ENCODE data around the gene MYO18A.

The MYO18A gene

DNA sequence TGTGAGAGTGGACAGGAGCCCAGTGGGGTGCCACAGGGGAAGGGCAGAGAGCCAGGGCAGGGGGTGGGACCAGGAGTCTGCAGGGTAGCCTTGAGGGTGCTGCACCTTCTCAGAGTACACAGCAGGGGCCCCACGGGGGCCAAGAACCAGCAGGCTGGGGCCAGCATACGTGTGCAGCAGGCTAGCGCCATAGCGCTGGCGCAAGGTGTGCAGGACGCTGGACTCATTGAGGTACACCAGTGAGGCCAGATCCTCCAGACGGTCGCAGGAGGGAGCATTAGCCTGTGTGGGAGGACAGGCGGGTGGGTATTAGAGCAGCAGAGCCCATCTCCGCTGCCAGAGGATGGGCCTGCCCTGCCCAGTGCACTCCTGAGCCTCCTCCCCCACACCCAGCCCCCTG is 58.8 kb downstream of the MYO18A start:
- no peak overlapping the region for H3K23ac ChIP-seq (ENCODE audit: low read depth, low read length, poor library complexity)
- no CpG with 5 or more reads among the region's 10 CpGs for WGBS, 2 donors (ENCODE audit: extremely low coverage in 2 of 2, insufficient read length in 2 of 2, insufficient replicate concordance in 1 of 2)
- no peak overlapping the region for H2BK120ac ChIP-seq (ENCODE audit: low read depth, low read length)

DNA sequence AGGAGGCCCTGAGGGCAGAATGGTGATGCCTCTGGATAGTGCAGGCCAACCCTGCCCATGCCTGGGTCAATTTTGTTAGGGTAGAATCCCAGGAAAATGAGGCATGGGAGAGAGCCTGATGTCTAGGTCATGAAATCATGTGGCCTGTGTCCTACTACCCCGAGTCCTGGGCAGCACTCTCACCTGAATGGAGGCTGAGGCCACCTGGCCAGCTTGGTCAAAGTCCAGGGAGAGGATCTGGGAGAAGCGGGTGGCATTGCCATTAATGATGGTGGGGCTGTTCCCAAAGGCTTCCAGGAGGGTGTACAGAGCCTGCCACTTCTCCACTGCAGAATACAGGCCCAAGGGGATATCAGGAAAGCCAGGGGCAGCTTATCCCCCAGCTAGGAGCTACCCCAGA is 59.8 kb downstream of the MYO18A start:
- Histone ChIP-seq H2BK5ac (ENCODE audit: low read length) (no peak overlapping the region), H3K9me3 (replicated peaks in 1 of 2; ENCODE audit: control insufficient read depth in 2 of 2, insufficient read depth in 1 of 2, low read depth in 1 of 2, low read length in 2 of 2) (peaks cover 0 to 2% of the 10 kb centered on the region in 2 donors), H3K23ac (ENCODE audit: low read depth, low read length, poor library complexity) (no peak overlapping the region), H3K36me3 (replicated peaks in 1 of 2; ENCODE audit: control insufficient read depth in 2 of 2, insufficient read depth in 2 of 2, low read length in 2 of 2) (peaks cover 5 to 27% of the 10 kb centered on the region in 2 donors), H3K79me1 (ENCODE audit: low read depth, low read length) (no peaks in the 10 kb centered on the region), H3K9ac (ENCODE audit: low read depth, low read length, poor library complexity) (no peak overlapping the region), H3K14ac (ENCODE audit: low read length) (no peak overlapping the region), H2BK15ac (ENCODE audit: low read length) (no peak overlapping the region), H2BK120ac (ENCODE audit: low read depth, low read length) (no peak overlapping the region), H3K27ac (replicated peaks; ENCODE audit: low read length) (no peak overlapping the region), H3K4ac (ENCODE audit: low read length) (no peak overlapping the region), H3K4me3 (ENCODE audit: low read length in 2 of 2) (no peak overlapping the region), H2AFZ (ENCODE audit: low read length) (no peak overlapping the region), H3K27me3 (ENCODE audit: control insufficient read depth in 3 of 3, insufficient read depth in 3 of 3, low read depth in 1 of 3, low read length in 3 of 3) (no peaks in the 10 kb centered on the region), H3K4me1 (ENCODE audit: control insufficient read depth in 2 of 2, insufficient read depth in 1 of 2, low read depth in 1 of 2, low read length in 2 of 2) (peaks cover 9 to 13% of the 10 kb centered on the region in 2 donors), H4K8ac (ENCODE audit: low read depth, low read length) (no peak overlapping the region), H3K18ac (ENCODE audit: low read length) (no peak overlapping the region), H3K4me2 (ENCODE audit: insufficient read depth, low read length, poor library complexity, severe bottlenecking) (no peak overlapping the region), H2BK12ac (ENCODE audit: low read length) (no peak overlapping the region), H4K91ac (ENCODE audit: low read depth, low read length, poor library complexity) (no peak overlapping the region), H2AK5ac (ENCODE audit: low read depth, low read length) (no peak overlapping the region)
- no peak for DNase-seq (ENCODE audit: low spot score)
- WGBS, 2 donors (ENCODE audit: extremely low coverage in 2 of 2, insufficient read length in 2 of 2, insufficient replicate concordance in 1 of 2) = no CpG with 5 or more reads among the region's 2 CpGs

More for the DNA sequence above, 58.8 kb downstream of the MYO18A start:
- no peak overlapping the region for H4K91ac ChIP-seq (ENCODE audit: low read depth, low read length, poor library complexity)
- no peak overlapping the region for H3K27ac ChIP-seq (replicated peaks; ENCODE audit: low read length)
- DNase-seq (ENCODE audit: low spot score) = no peak
- H3K36me3 ChIP-seq (replicated peaks in 1 of 2; ENCODE audit: control insufficient read depth in 2 of 2, insufficient read depth in 2 of 2, low read length in 2 of 2) = peaks cover 4 to 27% of the 10 kb centered on the region in 2 donors
- no peak overlapping the region for H3K14ac ChIP-seq (ENCODE audit: low read length)
- H3K79me1 ChIP-seq (ENCODE audit: low read depth, low read length) = no peaks in the 10 kb centered on the region
- H3K9me3 ChIP-seq (replicated peaks in 1 of 2; ENCODE audit: control insufficient read depth in 2 of 2, insufficient read depth in 1 of 2, low read depth in 1 of 2, low read length in 2 of 2) = no peaks in the 10 kb centered on the region
- H2AFZ ChIP-seq (ENCODE audit: low read length) = no peak overlapping the region
- peak overlapping the region; percentile 29 for H3K18ac ChIP-seq (ENCODE audit: low read length)
- no peak overlapping the region for H2AK5ac ChIP-seq (ENCODE audit: low read depth, low read length)
- no peak overlapping the region for H4K8ac ChIP-seq (ENCODE audit: low read depth, low read length)
- no peak overlapping the region for H3K9ac ChIP-seq (ENCODE audit: low read depth, low read length, poor library complexity)
- H2BK15ac ChIP-seq (ENCODE audit: low read length) = no peak overlapping the region
- peak overlapping the region; percentile 71 for H2BK5ac ChIP-seq (ENCODE audit: low read length)
- no peak overlapping the region for H3K4me2 ChIP-seq (ENCODE audit: insufficient read depth, low read length, poor library complexity, severe bottlenecking)
- H2BK12ac ChIP-seq (ENCODE audit: low read length) = no peak overlapping the region
- no peak overlapping the region for H3K4me3 ChIP-seq (ENCODE audit: low read length in 2 of 2)
- peaks cover 4% of the 10 kb centered on the region in 2 donors for H3K4me1 ChIP-seq (ENCODE audit: control insufficient read depth in 2 of 2, insufficient read depth in 1 of 2, low read depth in 1 of 2, low read length in 2 of 2)
- H3K4ac ChIP-seq (ENCODE audit: low read length) = no peak overlapping the region
- H3K27me3 ChIP-seq (ENCODE audit: control insufficient read depth in 3 of 3, insufficient read depth in 3 of 3, low read depth in 1 of 3, low read length in 3 of 3) = no peaks in the 10 kb centered on the region

DNA sequence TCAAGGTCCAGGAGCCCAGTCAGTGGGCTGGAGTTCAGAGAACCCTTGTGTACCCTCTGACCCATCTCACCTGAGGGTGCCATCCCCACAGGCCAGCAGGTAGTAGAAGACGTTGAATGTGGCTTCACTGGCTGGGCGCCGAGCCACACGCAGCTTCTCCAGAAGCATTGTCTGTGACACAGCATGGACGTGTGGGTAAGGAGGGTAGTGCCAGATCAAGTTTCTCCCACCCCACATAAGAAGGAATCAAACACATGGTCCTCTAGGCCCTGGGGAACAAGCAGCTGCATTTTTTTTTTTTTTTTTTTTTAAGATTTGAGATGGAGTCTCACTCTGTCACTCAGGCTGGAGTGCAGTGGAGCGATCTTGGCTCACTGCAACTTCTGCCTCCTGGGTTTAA is 60.9 kb downstream of the MYO18A start:
- Histone ChIP-seq H2BK12ac (ENCODE audit: low read length) (no peak overlapping the region), H2BK5ac (ENCODE audit: low read length) (no peak overlapping the region), H3K23ac (ENCODE audit: low read depth, low read length, poor library complexity) (no peak overlapping the region), H2BK15ac (ENCODE audit: low read length) (no peak overlapping the region), H3K27me3 (ENCODE audit: control insufficient read depth in 3 of 3, insufficient read depth in 3 of 3, low read depth in 1 of 3, low read length in 3 of 3) (no peaks in the 10 kb centered on the region), H3K79me1 (ENCODE audit: low read depth, low read length) (no peaks in the 10 kb centered on the region), H2AFZ (ENCODE audit: low read length) (no peak overlapping the region), H3K36me3 (replicated peaks in 1 of 2; ENCODE audit: control insufficient read depth in 2 of 2, insufficient read depth in 2 of 2, low read length in 2 of 2) (peaks cover 7 to 27% of the 10 kb centered on the region in 2 donors), H4K8ac (ENCODE audit: low read depth, low read length) (no peak overlapping the region), H3K9me3 (replicated peaks in 1 of 2; ENCODE audit: control insufficient read depth in 2 of 2, insufficient read depth in 1 of 2, low read depth in 1 of 2, low read length in 2 of 2) (peaks cover 0 to 2% of the 10 kb centered on the region in 2 donors), H3K9ac (ENCODE audit: low read depth, low read length, poor library complexity) (no peak overlapping the region), H4K91ac (ENCODE audit: low read depth, low read length, poor library complexity) (no peak overlapping the region), H3K27ac (replicated peaks; ENCODE audit: low read length) (no peak overlapping the region), H3K4me3 (ENCODE audit: low read length in 2 of 2) (no peak overlapping the region), H3K14ac (ENCODE audit: low read length) (no peak overlapping the region), H2BK120ac (ENCODE audit: low read depth, low read length) (no peak overlapping the region), H3K4ac (ENCODE audit: low read length) (no peak overlapping the region), H3K4me1 (ENCODE audit: control insufficient read depth in 2 of 2, insufficient read depth in 1 of 2, low read depth in 1 of 2, low read length in 2 of 2) (peaks cover 9 to 13% of the 10 kb centered on the region in 2 donors), H3K18ac (ENCODE audit: low read length) (no peak overlapping the region), H3K4me2 (ENCODE audit: insufficient read depth, low read length, poor library complexity, severe bottlenecking) (no peak overlapping the region), H2AK5ac (ENCODE audit: low read depth, low read length) (no peak overlapping the region)
- no peak for DNase-seq (ENCODE audit: low spot score)
- WGBS, 2 donors (ENCODE audit: extremely low coverage in 2 of 2, insufficient read length in 2 of 2, insufficient replicate concordance in 1 of 2) = no CpG with 5 or more reads among the region's 6 CpGs

DNA sequence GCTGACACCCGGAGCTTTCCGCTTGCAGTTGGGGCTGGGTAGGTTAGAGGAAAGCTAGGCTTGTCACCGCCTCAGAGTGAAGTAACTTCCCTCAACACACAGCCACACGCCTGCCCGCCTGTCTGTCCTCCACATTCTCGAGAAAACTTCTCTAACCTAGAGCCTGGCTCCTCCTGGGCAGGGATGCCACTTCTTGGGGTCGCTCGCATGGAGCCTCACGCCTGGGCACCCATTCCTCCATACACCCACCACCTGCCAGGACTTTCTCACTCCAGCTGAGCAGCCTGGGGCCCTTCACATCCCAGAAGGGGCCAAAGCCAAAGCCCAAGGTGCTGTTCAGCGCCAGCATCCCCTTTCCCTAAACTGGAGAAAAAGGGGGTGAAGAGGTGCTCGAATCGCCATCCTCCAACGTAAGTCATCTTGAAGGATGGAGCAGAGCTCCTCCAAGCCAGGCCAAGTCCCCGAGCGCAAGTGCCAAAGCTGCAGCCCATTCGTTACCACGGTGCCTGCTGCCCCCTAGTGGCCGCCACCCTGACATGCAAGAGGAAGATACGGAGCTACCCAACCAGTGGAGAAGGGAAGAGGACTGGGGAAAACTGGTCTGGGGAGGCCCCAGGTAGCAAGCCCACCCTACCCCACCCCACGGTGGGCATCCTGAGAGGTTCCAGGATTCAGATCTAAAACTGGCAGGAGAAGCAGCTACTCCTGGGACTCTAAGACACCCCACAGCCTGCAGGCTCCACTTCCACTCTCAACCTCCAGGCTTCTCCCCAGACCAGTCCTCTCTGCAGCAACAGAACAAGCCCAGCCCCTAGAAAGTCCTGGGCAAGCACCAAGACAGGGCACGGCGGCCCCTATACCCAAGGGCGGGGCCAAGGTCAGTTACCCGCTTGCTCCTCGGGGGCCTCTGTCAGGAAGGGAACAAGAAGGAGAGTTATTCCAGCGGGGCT is 63.1 kb downstream of the MYO18A start:
- peaks cover 7 to 26% of the 10 kb centered on the region in 2 donors for H3K36me3 ChIP-seq (replicated peaks in 1 of 2; ENCODE audit: control insufficient read depth in 2 of 2, insufficient read depth in 2 of 2, low read length in 2 of 2)
- no CpG with 5 or more reads among the region's 26 CpGs for WGBS, 2 donors (ENCODE audit: extremely low coverage in 2 of 2, insufficient read length in 2 of 2, insufficient replicate concordance in 1 of 2)
- H4K91ac ChIP-seq (ENCODE audit: low read depth, low read length, poor library complexity) = peak overlapping the region; percentile 5

More for the DNA sequence above, 63.1 kb downstream of the MYO18A start:
- Histone ChIP-seq H3K27me3 (ENCODE audit: control insufficient read depth in 3 of 3, insufficient read depth in 3 of 3, low read depth in 1 of 3, low read length in 3 of 3) (no peaks in the 10 kb centered on the region), H3K9ac (ENCODE audit: low read depth, low read length, poor library complexity) (no peak overlapping the region), H2BK120ac (ENCODE audit: low read depth, low read length) (no peak overlapping the region), H3K14ac (ENCODE audit: low read length) (no peak overlapping the region), H2BK12ac (ENCODE audit: low read length) (no peak overlapping the region), H3K4me3 (ENCODE audit: low read length in 2 of 2) (no peak overlapping the region), H3K4me1 (ENCODE audit: control insufficient read depth in 2 of 2, insufficient read depth in 1 of 2, low read depth in 1 of 2, low read length in 2 of 2) (peaks cover 9 to 13% of the 10 kb centered on the region in 2 donors), H3K4ac (ENCODE audit: low read length) (no peak overlapping the region), H3K79me1 (ENCODE audit: low read depth, low read length) (no peaks in the 10 kb centered on the region), H4K8ac (ENCODE audit: low read depth, low read length) (no peak overlapping the region), H3K4me2 (ENCODE audit: insufficient read depth, low read length, poor library complexity, severe bottlenecking) (no peak overlapping the region), H3K27ac (replicated peaks; ENCODE audit: low read length) (no peak overlapping the region), H2AFZ (ENCODE audit: low read length) (no peak overlapping the region), H3K23ac (ENCODE audit: low read depth, low read length, poor library complexity) (no peak overlapping the region), H3K9me3 (replicated peaks in 1 of 2; ENCODE audit: control insufficient read depth in 2 of 2, insufficient read depth in 1 of 2, low read depth in 1 of 2, low read length in 2 of 2) (peaks cover 0 to 2% of the 10 kb centered on the region in 2 donors), H2BK15ac (ENCODE audit: low read length) (peak overlapping the region; percentile 21), H2AK5ac (ENCODE audit: low read depth, low read length) (peak overlapping the region; percentile 91), H2BK5ac (ENCODE audit: low read length) (peak overlapping the region; percentile 17), H3K18ac (ENCODE audit: low read length) (peak overlapping the region; percentile 31)
- DNase-seq (ENCODE audit: low spot score) = peak; percentile 69

Data from neuronal stem cell (in vitro differentiated cells).